Hepatocyte (in vitro differentiated cells): ENCODE measurements around the gene MYZAP. TPM values are rescaled to one million over a fixed set of nuclear protein-coding genes. Genes with fewer than 3 reads are reported as not detected.

ENCODE experiments used
- DNase-seq: peaks from one replicate; pipeline ENCODE4 v3.0.0-alpha.2; 2016; ENCODE audit warnings: low spot score
- H2AFZ ChIP-seq: fragments of 200-600 bp; sonication (generic); 2 replicates; pipeline ENCODE4 v1.6.0; 2016; ENCODE audit warnings: antibody characterized with exemption, mild to moderate bottlenecking
- H3K27ac ChIP-seq: fragments of 200-600 bp; sonication (generic); 2 replicates; pipeline ENCODE4 v1.5.1; 2016; ENCODE audit warnings: mild to moderate bottlenecking
- H3K27me3 ChIP-seq: fragments of 200-600 bp; sonication (generic); 2 replicates; pipeline ENCODE4 v1.6.1; 2016
- H3K36me3 ChIP-seq: fragments of 200-600 bp; sonication (generic); replicated peaks from 2 replicates; pipeline ENCODE4 v1.5.1; 2016; ENCODE audit warnings: low read depth; ENCODE audit not compliant: insufficient read depth
- H3K4me1 ChIP-seq: fragments of 200-600 bp; sonication (generic); 2 replicates; pipeline ENCODE4 v1.5.1; 2016; ENCODE audit warnings: mild to moderate bottlenecking, moderate library complexity; ENCODE audit not compliant: insufficient read depth
- H3K4me2 ChIP-seq: fragments of 200-600 bp; sonication (generic); 2 replicates; pipeline ENCODE4 v1.6.0; 2016
- H3K4me3 ChIP-seq: fragments of 200-600 bp; sonication (generic); 2 replicates; pipeline ENCODE4 v1.5.1; 2016; ENCODE audit warnings: mild to moderate bottlenecking
- H3K79me2 ChIP-seq: fragments of 200-600 bp; sonication (generic); 2 replicates; pipeline ENCODE4 v1.6.0; 2017; ENCODE audit warnings: mild to moderate bottlenecking
- H3K9me2 ChIP-seq: fragments of 200-600 bp; sonication (generic); replicated peaks from 2 replicates; pipeline ENCODE4 v1.6.0; 2017; ENCODE audit warnings: mild to moderate bottlenecking; ENCODE audit not compliant: insufficient read depth
- H3K9me3 ChIP-seq: fragments of 200-600 bp; sonication (generic); 2 replicates; pipeline ENCODE4 v1.5.1; 2016; ENCODE audit warnings: low read depth, mild to moderate bottlenecking
- H4K20me1 ChIP-seq: fragments of 200-600 bp; sonication (generic); 2 replicates; pipeline ENCODE4 v1.6.0; 2016; ENCODE audit warnings: mild to moderate bottlenecking; ENCODE audit not compliant: insufficient read depth, poor library complexity, severe bottlenecking
- CTCF ChIP-seq: fragments of 200-600 bp; sonication (generic); IDR thresholded peaks from 2 replicates; pipeline ENCODE4 v1.5.1; 2016; ENCODE audit warnings: antibody characterized with exemption, mild to moderate bottlenecking; ENCODE audit not compliant: poor library complexity
- EZH2 ChIP-seq: fragments of 200-600 bp; sonication (generic); IDR thresholded peaks from 2 replicates; pipeline ENCODE4 v1.6.1; 2016; ENCODE audit warnings: antibody characterized with exemption, mild to moderate bottlenecking, borderline replicate concordance
- EZH2phosphoT487 ChIP-seq: fragments of 200-600 bp; sonication (generic); IDR thresholded peaks from one replicate; pipeline ENCODE4 v1.6.1; 2018; ENCODE audit warnings: antibody characterized with exemption, mild to moderate bottlenecking, low read depth, moderate library complexity; ENCODE audit not compliant: unreplicated experiment, severe bottlenecking
- WGBS: methylation state at CpG from one replicate; pipeline ENCODE4 v1.1.6; 2016; ENCODE audit warnings: low lambda C conversion rate; ENCODE audit errors: missing lambda C conversion rate; 5-methylcytosine and 5-hydroxymethylcytosine counted together
- polyA plus RNA-seq: library from polyadenylated mRNA; unstranded; fragments of >200 nt; fragmentation: Nextera tagmentation; extraction: Ambion mirVana; gene quantifications from 2 replicates; pipeline ENCODE4 v1.2.1, GENCODE V29; 2016
- total RNA-seq: library from RNA; depleted of rRNA; stranded (reverse); fragments of >200 nt; gene quantifications from 2 replicates; pipeline ENCODE4 v1.2.3, GENCODE V29; 2014

The MYZAP gene
- total and polyA plus RNA-seq, 2 experiments from 2014 or later: 12.0 to 15.5 TPM

DNA sequence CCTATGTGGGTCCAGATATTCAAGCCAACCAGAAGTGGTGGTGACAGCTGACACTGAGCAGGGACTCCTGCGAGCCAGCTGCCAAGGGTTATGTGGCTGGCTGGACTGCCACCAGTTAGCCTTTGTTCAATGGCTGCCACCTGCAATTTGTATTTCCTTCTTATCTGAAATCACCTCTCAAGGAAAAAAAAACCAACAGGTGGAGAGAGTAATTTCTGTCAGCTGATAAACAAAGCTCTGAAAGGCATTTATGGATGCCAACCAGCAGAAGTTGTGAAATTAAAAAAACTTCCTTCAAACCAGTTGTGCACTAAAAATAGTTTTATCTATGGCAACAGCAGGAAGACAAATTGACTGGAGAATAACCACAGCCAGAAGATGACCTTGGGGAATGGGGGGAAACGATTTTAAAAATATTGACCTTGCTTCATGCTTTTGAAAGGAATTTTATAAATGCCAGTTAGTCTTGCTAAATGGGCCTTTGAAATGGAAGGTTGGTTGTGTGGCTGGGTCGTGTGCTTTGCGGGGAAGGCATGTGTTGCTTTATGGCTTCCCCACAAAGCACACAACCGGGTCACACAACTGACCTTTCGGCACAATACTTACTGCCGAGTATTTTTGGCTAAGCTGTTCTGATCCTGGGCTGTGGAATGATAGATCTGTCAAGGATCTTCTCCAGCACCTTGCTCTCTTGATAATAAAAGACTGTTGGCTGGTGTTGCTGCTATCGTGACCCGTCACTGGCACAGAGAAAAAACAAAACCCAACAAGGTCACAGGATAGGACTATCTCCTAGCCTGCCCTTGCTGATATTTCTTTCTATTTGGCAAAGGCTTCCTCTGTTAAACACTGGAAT is 3.5 kb downstream of the MYZAP start:
- H3K27ac ChIP-seq: peak overlapping the region; percentile 89

DNA sequence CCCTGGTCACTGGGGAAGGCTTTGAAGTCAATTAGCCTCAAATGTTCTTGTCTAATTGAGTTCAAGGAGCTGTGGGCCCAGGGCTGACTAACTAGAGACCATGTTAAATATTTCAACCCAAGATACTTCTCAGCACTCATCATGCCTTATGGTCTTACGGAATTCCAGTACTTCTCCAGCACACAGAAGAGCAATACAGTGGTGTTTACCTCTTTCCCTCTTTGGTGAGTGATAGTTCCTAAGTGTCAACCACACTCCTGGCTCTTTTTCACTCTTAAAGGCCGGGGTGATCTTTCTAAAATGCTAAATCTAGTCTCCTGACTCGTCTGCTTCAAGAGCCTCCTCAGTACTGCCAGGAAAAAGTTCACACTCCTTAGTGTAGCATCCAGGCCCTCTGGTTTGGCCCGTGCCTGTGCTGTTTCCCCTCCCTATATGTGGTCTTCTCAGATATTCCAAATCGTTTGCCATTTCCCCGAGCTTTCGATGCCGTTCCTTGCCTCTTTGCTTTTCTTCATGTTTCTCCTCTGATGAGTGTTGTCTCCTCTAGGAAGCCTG is 4.7 kb downstream of the MYZAP start:
- H3K27ac ChIP-seq: peak overlapping the region; percentile 89
- H3K4me2 ChIP-seq: no peak overlapping the region
- no peaks in the 10 kb centered on the region for H3K36me3 ChIP-seq
- H3K79me2 ChIP-seq: peaks cover 59% of the 10 kb centered on the region
- WGBS: 95% methylated on average over 8 of the region's 8 CpGs
- no peaks in the 10 kb centered on the region for H3K9me2 ChIP-seq
- TF ChIP-seq EZH2phosphoT487 (no peak), EZH2 (no peak), CTCF (no peak)
- no peaks in the 10 kb centered on the region for H3K27me3 ChIP-seq
- no peaks in the 10 kb centered on the region for H3K9me3 ChIP-seq
- no peak for DNase-seq
- no peaks in the 10 kb centered on the region for H4K20me1 ChIP-seq
- peaks cover 26% of the 10 kb centered on the region for H3K4me1 ChIP-seq
- no peak overlapping the region for H2AFZ ChIP-seq
- H3K4me3 ChIP-seq: no peak overlapping the region

More for the DNA sequence above, 3.5 kb downstream of the MYZAP start:
- H3K4me1 ChIP-seq: peaks cover 32% of the 10 kb centered on the region
- no peaks in the 10 kb centered on the region for H3K36me3 ChIP-seq
- peak overlapping the region; percentile 25 for H3K4me2 ChIP-seq
- no peak overlapping the region for H3K4me3 ChIP-seq
- DNase-seq: peak; percentile 38
- TF ChIP-seq EZH2 (no peak), CTCF (no peak), EZH2phosphoT487 (no peak)
- H3K9me2 ChIP-seq: no peaks in the 10 kb centered on the region
- H2AFZ ChIP-seq: no peak overlapping the region
- H3K79me2 ChIP-seq: peaks cover 48% of the 10 kb centered on the region
- WGBS: 74% methylated on average over 9 of the region's 9 CpGs
- no peaks in the 10 kb centered on the region for H4K20me1 ChIP-seq
- H3K9me3 ChIP-seq: no peaks in the 10 kb centered on the region
- no peaks in the 10 kb centered on the region for H3K27me3 ChIP-seq

GRCh38 chr15:57596978-57597377 is 5.3 kb downstream of the MYZAP start:
- no peak for DNase-seq
- H3K4me2 ChIP-seq: peak overlapping the region; percentile 18
- no peaks in the 10 kb centered on the region for H3K27me3 ChIP-seq
- 88% methylated on average over 4 of the region's 4 CpGs for WGBS
- TF ChIP-seq EZH2phosphoT487 (no peak), EZH2 (no peak), CTCF (no peak)
- H3K27ac ChIP-seq: peak overlapping the region; percentile 89
- H4K20me1 ChIP-seq: no peaks in the 10 kb centered on the region
- H3K79me2 ChIP-seq: peaks cover 65% of the 10 kb centered on the region
- peaks cover 24% of the 10 kb centered on the region for H3K4me1 ChIP-seq
- H3K9me3 ChIP-seq: no peaks in the 10 kb centered on the region
- H3K9me2 ChIP-seq: no peaks in the 10 kb centered on the region
- H3K4me3 ChIP-seq: no peak overlapping the region
- no peaks in the 10 kb centered on the region for H3K36me3 ChIP-seq
- no peak overlapping the region for H2AFZ ChIP-seq
